HG03432 (cell line): ENCODE results near the gene ENDOD1.

Source experiments
- ATAC-seq: cut with Tn5 transposase; IDR thresholded peaks from one replicate; pipeline ENCODE4 v1.9.1; 2021; ENCODE audit warnings: mild to moderate bottlenecking, moderate library complexity; ENCODE audit not compliant: unreplicated experiment

ENDOD1 gene

GRCh38 chr11:95166781-95167180 lies 77.1 kb downstream of the ENDOD1 start:
- no peak for ATAC-seq

DNA sequence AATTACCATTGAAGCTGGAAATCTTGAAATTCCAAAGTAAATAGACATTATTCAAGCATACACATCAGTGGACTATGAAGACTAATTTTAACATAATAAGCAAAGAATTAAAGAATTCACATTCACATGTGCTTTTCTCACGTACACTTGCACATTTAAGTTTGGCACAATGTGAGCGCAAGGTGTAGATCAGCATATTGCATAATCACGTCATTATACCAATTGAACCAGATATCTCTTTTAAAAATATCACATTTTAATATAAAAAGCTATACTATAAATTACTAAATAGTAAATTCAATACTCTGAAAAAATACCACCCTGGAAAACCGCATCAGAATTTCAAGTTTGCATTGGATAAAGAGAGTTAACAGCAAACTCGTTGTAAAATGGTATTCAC lies 80.6 kb downstream of the ENDOD1 start:
- ATAC-seq = no peak

DNA sequence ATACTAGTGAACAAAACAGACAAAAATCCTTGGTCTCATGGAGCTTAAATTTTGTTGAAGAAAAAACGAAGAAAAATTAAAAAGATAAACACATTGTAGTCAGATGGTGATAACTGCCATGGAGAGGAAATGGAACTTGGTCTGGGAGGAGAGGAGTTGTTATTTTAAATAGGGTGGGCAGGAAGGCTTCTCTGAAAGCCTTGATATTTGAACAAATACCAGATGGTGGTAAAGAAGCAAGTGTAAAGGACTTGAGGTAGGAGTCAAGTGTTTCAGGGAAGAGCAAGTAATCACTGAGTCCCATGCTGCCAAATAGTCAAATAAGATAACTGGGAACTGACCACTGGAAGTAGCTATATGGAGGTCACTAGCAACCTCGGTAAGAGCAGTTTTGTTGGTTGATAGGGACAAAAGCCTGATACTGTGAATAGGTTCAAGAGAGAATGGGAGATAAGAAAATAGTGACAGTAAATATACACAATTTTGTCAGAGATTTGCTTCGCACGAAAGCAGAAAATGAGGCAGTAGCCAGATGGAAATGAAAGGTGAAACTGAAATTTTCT lies 86.3 kb downstream of the ENDOD1 start:
- no peak for ATAC-seq
